GM19351 (cell line): ENCODE data around the gene TBC1D2B.

ENCODE experiments used
- ATAC-seq: cut with Tn5 transposase; IDR thresholded peaks from one replicate; pipeline ENCODE4 v1.9.1; 2021; ENCODE audit warnings: mild to moderate bottlenecking, moderate library complexity; ENCODE audit not compliant: unreplicated experiment

Gene TBC1D2B

GRCh38 chr15:78073046-78073787 is 4.3 kb downstream of the TBC1D2B start:
- no peak for ATAC-seq

DNA sequence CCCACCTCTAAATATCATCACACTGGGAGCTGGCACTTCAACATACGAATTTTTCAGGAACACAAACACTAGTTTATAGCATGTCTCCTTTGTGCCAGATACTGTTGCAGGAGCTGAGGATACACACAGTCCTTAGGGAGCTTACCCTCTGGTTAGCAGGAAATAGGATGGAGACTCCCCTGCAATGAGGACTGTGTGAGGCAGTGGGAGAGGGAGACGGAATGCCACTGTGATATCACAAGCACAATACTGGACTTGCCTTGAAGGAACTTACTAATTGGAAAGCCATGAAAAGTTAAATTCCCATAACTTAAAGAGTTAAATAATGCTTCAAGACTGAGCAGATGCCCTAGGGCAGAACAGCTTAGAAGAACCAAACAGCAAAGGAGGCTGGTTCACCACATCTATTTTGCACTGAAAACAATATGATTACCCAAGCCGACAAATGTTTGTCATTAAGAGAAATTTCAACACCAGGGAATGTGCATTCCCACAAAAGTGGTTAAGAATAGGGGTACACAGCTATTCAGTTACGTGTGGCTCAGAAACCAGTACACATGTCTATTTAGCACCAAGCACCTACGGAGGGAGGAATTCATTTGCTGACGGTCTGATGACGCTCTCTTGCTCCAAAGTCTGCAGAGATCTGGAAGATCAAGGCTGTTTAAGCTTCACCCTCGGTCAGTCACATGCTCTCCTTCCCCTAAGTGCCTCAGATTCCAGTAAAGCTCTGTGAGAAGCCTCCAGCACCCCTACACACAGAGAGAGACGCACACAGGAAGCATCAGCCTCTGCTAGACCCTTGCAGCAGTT is 5.2 kb downstream of the TBC1D2B start:
- ATAC-seq: no peak

DNA sequence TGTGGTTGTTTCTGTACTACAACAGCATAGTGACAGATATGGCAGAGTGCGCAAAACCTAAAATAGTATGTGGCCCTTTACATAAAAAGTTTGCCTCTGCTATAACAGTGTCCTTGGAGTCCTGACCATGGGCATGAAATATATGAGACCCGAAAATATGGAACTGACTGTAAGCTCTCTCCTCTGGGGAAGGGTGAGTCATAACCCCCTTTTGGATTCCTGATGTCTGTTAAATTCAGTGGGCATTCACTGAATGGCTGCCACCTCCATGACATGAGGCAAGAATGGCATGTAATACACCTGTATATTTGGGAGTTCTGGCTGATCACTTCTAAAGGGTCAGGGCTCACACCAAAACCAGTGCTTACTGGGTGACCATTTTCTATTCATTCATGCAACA is 6.1 kb downstream of the TBC1D2B start:
- ATAC-seq: no peak

- no peak for ATAC-seq
These were observed 7.3 kb downstream of the TBC1D2B start for GRCh38 chr15:78070049-78070700.

DNA sequence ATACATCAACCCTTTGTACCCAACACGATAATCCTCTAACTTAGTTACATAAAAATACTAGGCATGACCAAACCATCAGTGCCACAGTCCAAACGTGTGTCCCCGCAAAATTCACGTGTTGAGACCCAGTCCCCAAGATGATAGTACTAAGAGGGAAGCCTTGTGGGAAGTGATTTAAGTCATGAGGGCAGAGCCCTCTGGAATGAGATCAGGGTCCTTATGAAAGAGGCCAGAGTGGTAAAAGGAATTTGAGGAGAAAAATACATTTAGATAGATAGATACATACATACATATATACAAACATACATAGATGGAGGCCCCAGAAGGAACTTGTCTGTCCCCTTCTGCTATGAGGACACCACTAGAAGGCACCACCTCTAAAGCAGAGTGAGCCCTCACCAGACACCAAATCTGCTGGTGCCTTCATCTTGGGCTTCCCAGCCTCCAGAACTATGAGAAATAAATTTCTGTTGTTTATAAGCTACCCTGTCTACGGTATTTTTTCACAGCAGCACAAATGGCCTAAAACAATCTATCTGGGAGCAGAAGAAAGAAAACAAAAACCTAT is 8.0 kb downstream of the TBC1D2B start:
- no peak for ATAC-seq

DNA sequence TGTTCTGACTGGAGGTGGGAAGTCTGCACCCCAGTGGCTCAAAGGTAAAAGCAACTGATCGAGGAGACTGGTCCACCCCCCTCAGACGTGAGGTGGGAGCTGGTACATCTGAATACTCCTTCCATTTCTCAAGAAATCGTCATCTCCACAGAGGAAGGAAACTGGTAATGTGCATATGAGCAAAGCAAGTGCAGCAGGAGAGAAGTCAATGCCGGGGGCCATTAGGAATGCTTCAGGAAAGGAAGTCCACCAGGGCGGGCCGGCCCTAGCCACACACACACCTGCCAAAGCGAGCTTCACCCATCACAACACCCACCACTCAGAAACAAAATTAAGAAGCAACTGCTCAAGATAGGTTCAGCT is 8.5 kb downstream of the TBC1D2B start:
- no peak for ATAC-seq

DNA sequence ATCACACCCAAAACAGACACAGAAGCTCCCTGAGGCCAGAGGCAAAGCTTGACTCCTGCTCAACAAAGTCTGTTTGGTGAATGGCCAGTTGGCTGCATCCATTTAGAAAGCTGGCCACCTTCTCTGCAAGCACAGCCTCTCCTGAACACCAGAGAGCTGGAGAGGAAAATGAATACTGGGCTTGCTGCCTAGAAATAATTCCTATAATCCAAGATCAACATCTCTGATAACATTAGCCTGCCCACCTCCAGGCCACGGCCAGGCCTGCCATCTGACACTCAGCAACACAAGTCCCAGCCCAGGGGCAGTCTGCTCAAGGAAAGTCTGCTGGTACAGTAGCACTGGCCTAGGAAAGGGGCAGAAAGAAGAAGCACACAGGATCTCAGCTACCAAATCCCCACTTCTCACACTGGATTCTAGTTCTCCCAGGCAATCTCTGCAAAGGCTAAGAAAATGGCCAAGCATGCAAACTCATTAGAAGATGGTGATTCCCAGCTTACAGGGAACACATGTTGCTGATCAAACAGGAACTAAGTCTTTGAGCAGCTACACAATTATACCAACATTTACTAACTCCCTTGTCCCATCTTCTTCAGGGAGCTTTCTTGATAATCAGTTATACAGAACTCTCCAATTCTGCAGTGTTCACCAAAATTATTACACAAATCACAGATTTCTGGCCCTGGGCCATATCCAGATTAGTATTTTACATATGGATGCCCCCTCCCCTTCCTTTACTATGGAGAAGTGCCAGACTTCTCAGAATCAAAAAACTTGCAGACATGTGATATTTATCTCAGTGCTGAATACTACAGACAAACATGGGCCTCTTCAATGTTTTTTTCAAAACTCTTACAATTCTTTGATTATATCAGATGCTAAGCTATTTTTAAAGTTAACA is 9.9 kb downstream of the TBC1D2B start:
- no peak for ATAC-seq

DNA sequence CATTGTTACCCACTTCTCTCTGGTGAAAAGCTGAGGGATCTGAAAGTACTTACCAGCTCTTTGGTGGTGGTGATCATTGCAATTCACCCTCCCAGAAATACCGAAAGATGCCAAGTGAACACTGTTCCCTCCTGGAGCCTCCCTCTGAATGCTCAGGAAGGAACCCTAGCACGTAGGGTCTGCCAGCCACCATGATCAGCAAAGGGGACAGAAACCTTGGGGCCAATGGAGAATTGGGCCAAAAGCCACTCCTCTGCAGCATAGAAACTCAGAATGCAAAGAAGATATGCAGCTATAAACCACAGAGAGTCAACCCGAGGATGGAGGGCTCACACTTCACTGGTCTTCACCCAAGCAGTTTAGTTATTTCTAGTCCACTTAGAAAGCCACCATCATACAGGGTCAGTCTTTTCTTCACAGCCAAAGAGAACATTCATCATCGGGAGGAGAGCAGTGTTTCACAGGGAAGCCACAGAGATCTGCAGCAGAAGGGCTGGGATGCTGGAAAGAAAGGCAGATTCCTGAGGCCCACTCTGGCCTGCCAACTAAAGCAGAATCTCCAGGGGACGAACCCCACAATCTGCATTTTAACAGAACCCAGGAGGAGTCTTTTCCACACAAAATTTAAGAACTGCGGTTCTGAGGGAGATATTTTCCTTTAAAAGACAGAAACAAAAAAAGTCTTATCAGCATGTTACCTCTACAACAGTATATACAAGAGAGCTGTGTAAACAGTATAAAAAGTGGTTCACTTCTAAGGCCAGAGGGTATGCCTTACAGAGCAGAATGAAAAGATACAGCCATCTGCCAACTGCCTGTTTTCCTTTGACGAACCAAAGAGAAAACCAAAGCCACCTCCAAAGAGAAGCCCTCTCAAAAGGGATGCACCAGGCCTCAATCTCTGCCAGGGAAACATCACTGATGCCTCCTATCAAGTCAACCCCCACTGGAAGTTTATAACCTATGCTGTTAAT is 11.3 kb downstream of the TBC1D2B start:
- peak; percentile 61 for ATAC-seq

DNA sequence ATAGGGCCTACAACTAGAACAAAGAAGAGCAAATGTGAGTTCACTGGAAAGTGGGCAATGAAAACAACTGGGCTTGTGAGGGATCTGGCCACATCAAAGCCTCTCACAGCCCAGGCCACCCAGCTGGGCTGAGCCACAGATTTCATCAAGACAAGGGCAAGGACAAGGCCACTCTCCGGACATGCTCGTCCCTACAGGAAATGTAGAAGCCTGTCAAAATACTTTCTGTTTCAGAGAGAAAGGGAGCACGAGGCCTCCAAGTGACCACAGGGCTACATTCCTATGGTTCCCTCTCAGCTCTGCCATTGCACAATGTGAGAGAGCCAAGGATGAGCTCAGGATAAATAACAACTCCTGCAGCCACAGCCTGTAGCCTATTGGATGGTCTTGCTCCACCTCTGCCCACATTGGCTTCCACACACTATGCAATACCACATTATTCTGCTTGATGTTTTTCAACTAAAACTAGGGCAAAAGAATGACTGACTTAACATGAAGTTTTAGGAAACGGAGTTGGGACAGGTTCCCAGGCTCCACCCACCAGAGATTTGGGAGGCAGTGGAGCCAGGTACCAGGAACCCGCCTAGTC is 12.1 kb downstream of the TBC1D2B start:
- no peak for ATAC-seq

DNA sequence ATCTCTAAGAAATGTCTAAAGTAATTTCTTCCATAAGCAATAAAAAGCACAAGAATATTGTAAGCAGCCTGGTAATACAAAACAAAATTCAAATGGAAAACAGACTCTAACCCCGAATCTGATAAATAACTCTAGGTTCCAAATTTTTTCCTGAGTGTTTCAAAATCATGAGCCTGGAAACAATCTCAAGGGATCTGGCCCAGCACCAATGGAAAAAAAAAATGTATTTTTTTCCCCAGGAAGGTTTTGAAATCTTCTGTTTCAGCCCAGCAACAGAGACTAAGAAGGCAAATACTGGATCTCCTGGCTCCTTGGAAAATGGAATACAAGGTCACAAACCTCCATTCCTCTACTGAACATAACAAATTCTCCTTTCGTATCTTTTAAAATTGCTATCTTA is 13.0 kb downstream of the TBC1D2B start:
- no peak for ATAC-seq

DNA sequence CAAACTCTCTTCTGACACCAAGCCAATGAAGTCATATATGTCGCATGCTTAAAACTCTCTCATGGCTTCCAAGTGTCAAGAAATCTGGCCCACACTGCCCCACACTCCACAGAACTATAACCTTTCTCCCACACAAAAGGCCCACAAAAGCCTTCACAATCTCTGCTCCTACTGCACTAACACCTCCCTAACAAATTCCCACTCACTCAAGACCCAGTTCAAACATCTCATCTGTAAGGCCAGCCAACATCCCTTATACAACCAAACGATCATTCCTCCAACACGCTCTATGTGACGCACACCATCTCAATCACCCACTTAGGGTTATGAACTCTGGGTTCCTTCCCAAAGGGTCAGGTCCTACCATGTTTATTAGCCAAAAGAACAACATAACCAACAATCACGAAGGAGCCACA is 13.5 kb downstream of the TBC1D2B start:
- ATAC-seq: no peak

GRCh38 chr15:78063217-78063616 is 14.3 kb downstream of the TBC1D2B start:
- no peak for ATAC-seq

DNA sequence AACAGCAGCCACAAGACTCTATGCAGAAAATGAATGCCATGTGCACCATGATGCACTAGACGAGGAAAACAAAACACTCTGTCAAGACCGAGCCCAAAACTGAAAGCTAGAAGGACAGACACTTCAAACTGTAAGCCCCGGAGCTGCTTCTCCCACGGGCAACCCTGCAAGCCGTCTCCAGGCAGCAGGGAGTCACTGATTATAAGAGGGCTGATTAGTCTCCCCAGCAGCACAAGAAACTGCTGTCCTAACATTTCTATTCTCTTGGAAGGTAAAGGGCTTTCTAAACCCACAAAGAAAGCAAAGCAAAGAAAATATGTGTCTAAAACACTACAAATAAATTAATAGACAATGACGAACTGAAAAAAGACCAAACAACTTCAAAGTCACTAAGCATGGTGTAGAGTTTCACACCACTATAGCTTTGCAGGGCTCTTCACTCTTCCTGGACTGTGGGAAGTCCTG is 15.5 kb downstream of the TBC1D2B start:
- peak; percentile 46 for ATAC-seq

DNA sequence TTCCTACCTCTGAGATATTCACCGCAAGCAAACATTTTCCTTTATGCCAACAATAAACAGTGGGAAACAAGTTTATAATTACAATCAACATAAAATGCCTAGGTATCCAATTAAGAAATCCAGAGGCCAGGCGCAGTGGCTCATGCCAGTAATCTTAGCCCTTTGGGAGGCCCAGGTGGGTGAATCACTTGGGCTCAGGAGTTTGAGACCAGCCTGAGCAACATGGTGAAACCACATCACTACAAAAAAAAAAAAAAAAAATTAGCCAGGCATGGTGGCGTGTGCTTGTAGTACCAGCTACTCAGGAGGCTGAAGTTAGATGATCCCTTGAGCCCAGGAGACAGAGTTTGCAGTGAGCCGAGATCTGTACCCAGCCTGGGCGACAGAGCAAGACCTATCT is 17.3 kb downstream of the TBC1D2B start:
- ATAC-seq: no peak

DNA sequence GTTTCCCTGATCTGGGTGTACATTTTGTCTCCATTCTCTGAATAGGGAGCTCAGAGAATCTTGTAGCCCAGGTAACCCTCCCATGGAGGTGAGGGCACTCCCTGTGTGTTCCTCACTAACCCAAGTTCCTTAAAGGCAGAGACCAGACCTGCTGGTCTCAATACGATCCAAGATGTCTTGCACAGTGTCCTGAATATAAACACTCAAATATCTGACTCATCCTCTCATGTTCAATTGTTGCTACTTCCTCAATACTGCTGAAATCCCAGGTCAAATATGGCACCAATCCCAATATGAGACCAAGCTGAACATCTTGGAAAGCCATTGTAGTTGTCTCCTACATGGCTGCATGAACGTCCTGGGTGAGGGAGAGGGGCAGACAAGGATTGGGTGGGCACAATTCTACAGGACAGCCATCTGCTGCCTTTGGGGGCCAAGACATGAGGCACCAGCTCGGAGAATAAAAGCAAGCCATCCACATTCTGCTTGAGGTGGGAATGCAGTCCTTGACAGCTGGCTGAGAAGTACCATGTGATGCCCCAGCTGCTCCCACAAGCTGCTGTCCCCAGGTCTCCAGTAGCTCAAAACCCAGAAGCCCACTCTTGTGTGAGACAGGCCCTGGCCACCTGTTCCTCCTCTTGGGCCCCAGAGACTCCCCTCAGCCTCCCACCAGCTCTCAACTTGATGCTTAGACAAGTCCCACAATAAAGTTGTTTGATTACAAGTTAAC is 18.2 kb downstream of the TBC1D2B start:
- ATAC-seq: no peak

GRCh38 chr15:78058401-78058935 is 19.0 kb downstream of the TBC1D2B start:
- no peak for ATAC-seq

DNA sequence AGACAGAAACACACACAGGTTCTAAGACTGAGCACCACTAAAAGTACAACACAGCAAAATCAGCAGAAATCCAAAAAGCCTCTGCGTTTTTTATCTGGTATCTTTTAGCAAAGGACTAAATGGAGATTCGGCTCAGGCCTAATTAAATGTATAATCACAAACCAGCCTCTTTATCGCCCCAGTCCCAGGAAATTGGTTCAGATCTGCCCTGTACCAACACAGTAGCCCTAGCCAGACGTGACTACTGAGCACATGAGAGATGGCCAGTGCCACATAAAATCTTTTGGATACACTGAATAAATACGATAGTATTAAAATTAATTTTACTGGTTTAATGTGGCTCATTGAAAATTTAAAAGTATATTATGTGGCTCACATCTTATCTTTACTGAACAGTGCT is 19.7 kb downstream of the TBC1D2B start:
- ATAC-seq: no peak

DNA sequence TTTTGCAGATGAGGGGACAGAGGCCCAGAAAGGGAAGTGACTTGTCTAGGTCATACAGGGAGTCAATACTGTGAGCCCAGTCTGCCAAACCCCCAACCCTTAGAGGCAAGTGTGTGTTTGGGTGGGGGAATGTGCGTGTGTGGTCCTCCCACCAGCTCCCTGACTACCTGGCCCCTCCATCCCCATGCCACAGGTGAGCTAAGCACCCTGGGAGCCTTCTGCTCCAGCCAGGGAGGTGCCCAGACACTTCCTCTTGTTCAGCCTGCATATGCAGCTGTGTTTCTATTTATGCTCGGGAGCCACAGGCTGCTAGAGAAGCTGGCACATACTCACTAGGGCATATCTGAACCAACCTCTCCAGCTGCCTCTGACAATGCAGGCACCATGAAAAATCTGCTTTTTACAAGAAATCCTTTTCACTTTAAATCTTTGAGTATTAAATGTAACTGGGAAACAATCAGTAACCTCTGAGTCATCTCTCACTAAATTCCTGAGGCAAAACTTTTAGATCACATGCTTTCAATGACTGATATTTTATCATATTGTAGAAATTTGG is 20.7 kb downstream of the TBC1D2B start:
- no peak for ATAC-seq
